Ascending aorta (tissue), 2 donors: ENCODE measurements around the gene DLGAP4. TPM values are rescaled to one million over a fixed set of nuclear protein-coding genes. Genes with fewer than 3 reads are reported as not detected.

Source experiments
- DNase-seq, 2 donors: peaks; one replicate each; pipeline ENCODE4 v3.0.0-alpha.2; 2019; ENCODE audit warnings: low spot score in 2 of 2
- H3K27ac ChIP-seq, 2 donors: fragments of 200-600 bp; sonication (generic); one replicate each; pipeline ENCODE4 v1.5.1; 2016 to 2017; ENCODE audit warnings: mild to moderate bottlenecking in 1 of 2
- H3K27me3 ChIP-seq: fragments of 200-600 bp; sonication (generic); one replicate; pipeline ENCODE4 v1.5.1; 2017
- H3K36me3 ChIP-seq, 2 donors: fragments of 200-600 bp; sonication (generic); one replicate each; pipeline ENCODE4 v1.5.1; 2016
- H3K4me1 ChIP-seq, 2 donors: fragments of 200-600 bp; sonication (generic); one replicate each; pipeline ENCODE4 v1.5.1; 2016 to 2017; ENCODE audit warnings: mild to moderate bottlenecking in 1 of 2
- H3K4me3 ChIP-seq, 2 donors: fragments of 200-600 bp; sonication (generic); one replicate each; pipeline ENCODE4 v1.5.1; 2016 to 2017; ENCODE audit warnings: mild to moderate bottlenecking in 1 of 2
- H3K9me3 ChIP-seq, 2 donors: fragments of 200-600 bp; sonication (generic); one replicate each; pipeline ENCODE4 v1.5.1; 2016
- intact Hi-C: fragments of 100-400 bp; cut with DNase I; formaldehyde crosslinking; loops from one replicate; pipeline ENCODE4 v1.15.1; 2023
- total RNA-seq: library from RNA; depleted of rRNA; stranded (reverse); fragments of >200 nt; gene quantifications from one replicate; pipeline ENCODE4 v1.1.0, GENCODE V29; 2016
- TF ChIP-seq, protein P1 (sequence below), 3 experiments: fragments of 200-600 bp in 2 of 3; fragments of 450-650 bp in 1 of 3; sonication (generic) in 2 of 3; IDR thresholded peaks; one replicate each; pipeline ENCODE4 v1.5.1; 2016 to 2019; ENCODE audit warnings: antibody characterized with exemption in 3 of 3, mild to moderate bottlenecking in 1 of 3, moderate library complexity in 1 of 3

The DLGAP4 gene
- total RNA-seq, 1 donor from 2014 or later, result 98.2 TPM

DNA sequence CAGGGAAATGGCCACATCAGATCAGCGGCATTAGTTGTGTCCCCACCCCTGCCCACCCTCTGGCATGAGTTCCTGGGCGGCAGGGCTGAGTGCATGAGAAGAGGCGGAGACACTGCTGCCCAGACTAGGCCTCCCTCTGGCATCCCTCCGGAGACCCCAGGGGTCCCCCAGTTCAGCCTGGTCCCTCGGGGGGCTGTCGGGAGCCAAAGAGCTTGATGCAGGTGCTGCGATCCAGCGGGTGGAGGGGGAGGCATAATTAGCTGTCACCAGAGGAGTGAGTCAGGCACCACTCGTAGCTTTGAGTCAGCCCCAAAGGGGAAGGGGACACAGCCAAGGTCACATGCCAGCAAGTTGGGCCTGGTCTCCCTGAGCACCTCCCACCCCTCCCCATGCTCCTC lies 34.5 kb downstream of the DLGAP4 start:
- intact Hi-C loops, result no loop called here

DNA sequence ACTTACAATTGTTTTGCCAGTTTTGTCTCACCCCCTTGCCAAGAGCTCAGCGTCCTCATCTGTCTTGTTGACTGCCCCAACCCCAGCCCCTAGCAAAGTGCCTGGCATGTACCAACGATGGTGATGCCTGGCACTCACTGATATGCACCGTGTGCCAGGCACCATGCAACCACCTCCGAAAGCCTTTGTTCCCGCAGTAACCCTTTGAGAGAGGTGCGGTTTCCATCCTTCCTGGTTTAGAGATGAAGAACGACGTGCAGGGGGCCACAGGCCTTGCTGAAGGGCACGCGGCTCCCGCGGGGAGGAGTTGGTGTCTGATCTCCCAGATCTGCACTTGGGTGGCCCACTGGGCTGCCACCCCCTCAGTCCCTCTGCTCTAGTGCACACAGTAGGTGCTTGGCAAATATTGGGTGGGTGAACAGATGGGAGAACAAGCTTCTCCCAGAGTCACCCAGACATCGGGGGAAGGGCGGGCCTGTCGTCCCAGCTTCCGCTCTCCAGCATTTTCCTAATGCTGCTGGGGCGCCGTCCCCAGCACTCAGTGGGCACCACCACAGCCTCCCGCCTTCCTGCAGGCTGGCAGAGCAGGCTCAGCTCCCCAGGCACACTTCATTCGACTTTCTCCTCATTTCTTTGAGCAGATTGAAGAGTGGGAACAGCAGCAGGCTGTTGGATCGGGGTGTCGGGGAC lies 35.3 kb downstream of the DLGAP4 start:
- H3K27me3 ChIP-seq, result peaks cover 3% of the 10 kb centered on the region

More for the DNA sequence above, 34.5 kb downstream of the DLGAP4 start:
- Histone ChIP-seq H3K4me3 (no peak overlapping the region), H3K27ac (no peak overlapping the region), H3K27me3 (peaks cover 3% of the 10 kb centered on the region), H3K4me1 (no peaks in the 10 kb centered on the region), H3K36me3 (no peaks in the 10 kb centered on the region), H3K9me3 (no peaks in the 10 kb centered on the region)
- no peak for DNase-seq
- TF ChIP-seq, protein P1, sequence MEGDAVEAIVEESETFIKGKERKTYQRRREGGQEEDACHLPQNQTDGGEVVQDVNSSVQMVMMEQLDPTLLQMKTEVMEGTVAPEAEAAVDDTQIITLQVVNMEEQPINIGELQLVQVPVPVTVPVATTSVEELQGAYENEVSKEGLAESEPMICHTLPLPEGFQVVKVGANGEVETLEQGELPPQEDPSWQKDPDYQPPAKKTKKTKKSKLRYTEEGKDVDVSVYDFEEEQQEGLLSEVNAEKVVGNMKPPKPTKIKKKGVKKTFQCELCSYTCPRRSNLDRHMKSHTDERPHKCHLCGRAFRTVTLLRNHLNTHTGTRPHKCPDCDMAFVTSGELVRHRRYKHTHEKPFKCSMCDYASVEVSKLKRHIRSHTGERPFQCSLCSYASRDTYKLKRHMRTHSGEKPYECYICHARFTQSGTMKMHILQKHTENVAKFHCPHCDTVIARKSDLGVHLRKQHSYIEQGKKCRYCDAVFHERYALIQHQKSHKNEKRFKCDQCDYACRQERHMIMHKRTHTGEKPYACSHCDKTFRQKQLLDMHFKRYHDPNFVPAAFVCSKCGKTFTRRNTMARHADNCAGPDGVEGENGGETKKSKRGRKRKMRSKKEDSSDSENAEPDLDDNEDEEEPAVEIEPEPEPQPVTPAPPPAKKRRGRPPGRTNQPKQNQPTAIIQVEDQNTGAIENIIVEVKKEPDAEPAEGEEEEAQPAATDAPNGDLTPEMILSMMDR (IDR thresholded peaks at IDR 0.05), result no peak

DNA sequence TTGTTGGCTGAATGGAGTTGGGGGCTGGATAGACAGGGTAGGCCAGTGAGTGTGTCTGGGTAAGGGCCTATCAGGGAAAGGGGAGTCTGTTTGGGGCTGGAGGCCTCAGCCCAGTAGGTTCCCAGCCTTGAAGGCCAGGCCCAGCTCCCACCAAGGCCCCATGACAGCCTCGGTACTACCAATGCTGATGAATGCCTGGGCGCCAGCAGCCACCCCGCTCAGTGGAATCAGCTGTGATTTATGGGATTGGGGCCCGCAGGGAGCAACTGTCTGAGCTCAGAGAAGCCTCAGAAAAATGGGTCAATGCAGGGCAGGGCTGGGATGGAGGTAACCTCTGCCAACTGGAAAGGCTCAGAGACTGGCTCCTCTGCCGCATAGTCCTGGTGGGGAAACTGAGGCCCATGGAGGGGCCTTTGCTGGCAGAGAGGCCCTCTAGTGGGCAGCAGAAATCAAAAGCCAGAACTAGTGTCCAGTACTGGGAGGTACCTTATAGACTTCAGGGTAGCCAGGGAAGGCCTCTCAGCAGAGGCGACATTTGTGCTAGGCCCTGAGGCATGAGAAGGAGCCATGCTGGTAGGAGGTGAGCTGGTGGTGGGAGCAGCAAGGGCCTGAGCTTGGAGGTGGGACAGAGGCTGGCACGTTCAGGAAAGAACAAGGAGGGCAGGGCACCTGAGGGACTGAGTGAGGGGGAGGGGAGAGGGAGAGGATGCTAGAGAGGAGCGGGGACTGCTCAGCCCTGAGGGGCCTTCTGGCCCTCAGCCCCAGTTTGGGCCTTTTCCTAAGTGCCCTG lies 36.4 kb downstream of the DLGAP4 start:
- DNase-seq, result no peak
- H3K4me3 ChIP-seq, result no peak overlapping the region
- intact Hi-C loops, result no loop called here
- no peak overlapping the region for H3K27ac ChIP-seq
- TF ChIP-seq, protein P1 (IDR thresholded peaks at IDR 0.05), result no peak
- no peaks in the 10 kb centered on the region for H3K27me3 ChIP-seq
- H3K9me3 ChIP-seq, result no peaks in the 10 kb centered on the region
- H3K36me3 ChIP-seq, result no peaks in the 10 kb centered on the region
- H3K4me1 ChIP-seq, result no peaks in the 10 kb centered on the region

More for the DNA sequence above, 35.3 kb downstream of the DLGAP4 start:
- no peaks in the 10 kb centered on the region for H3K4me1 ChIP-seq
- H3K9me3 ChIP-seq, result no peaks in the 10 kb centered on the region
- DNase-seq, result no peak
- no peak overlapping the region for H3K4me3 ChIP-seq
- no peak overlapping the region for H3K27ac ChIP-seq
- no peaks in the 10 kb centered on the region for H3K36me3 ChIP-seq
- intact Hi-C loops, result no loop called here
- TF ChIP-seq, protein P1 (IDR thresholded peaks at IDR 0.05), result no peak

DNA sequence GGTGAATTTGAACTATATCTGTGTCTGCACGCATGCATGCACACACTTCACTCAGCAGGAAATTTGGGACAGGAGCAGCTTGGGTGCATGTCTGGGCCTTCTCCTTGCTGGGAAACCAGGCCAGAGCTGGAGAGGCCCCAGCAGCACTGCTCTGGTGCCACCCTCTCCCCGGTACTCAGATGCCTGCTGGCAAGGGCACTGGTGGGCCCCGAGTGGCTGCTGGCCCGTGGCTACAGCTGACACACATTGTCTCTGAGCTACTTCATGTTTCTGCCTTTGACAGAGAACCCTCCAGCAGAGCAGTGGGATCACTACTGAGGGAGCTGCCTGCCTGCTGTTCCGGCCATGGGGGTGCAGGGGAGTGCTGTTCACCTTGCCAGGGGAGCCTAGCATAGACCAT lies 37.5 kb downstream of the DLGAP4 start:
- no peak for DNase-seq
- Histone ChIP-seq H3K9me3 (no peaks in the 10 kb centered on the region), H3K27ac (no peak overlapping the region), H3K4me1 (no peaks in the 10 kb centered on the region), H3K27me3 (no peaks in the 10 kb centered on the region), H3K36me3 (no peaks in the 10 kb centered on the region), H3K4me3 (no peak overlapping the region)
- TF ChIP-seq, protein P1 (IDR thresholded peaks at IDR 0.05), result no peak
- intact Hi-C loops, result no loop called here

DNA sequence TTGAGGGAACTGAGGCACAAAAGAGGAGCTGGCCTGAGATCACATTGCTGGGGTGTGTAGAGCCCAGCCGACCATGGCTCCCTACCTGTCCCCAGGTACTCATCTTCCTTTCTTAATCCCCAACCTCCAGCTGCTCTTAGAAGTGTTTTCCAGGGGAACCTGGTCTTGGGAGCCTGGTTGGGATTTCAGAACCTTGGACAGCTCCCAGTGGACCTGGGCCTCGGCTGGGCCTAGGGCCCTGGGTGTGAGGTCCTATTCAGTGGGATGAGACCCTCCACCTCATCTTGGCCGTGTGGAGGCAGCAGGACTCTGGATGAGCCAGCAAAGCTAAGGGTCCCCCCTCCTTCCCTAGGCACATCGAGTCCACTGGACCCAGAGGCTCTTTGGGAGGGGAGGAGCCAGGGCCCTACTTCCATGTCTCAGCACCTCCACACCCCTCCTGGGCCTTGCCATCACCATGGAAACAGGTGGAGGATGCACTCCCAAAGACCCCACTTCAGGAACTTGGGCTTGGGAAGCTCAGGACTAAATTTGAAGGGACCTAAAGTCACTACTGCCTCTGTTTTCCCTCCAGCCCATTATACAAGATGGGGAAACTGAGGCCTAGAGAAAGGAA lies 38.5 kb downstream of the DLGAP4 start:
- H3K27ac ChIP-seq, result no peak overlapping the region
- H3K4me1 ChIP-seq, result no peaks in the 10 kb centered on the region
- no peaks in the 10 kb centered on the region for H3K27me3 ChIP-seq
- DNase-seq, result no peak
- H3K4me3 ChIP-seq, result no peak overlapping the region
- no peaks in the 10 kb centered on the region for H3K9me3 ChIP-seq
- no peaks in the 10 kb centered on the region for H3K36me3 ChIP-seq
- TF ChIP-seq, protein P1 (IDR thresholded peaks at IDR 0.05), result no peak
- intact Hi-C loops, result no loop called here
